ENCODE measurements around the gene SAMD10.
A peak's percentile ranks its signal among the peaks of the same experiment; 100 is the strongest.

The SAMD10 gene

DNA sequence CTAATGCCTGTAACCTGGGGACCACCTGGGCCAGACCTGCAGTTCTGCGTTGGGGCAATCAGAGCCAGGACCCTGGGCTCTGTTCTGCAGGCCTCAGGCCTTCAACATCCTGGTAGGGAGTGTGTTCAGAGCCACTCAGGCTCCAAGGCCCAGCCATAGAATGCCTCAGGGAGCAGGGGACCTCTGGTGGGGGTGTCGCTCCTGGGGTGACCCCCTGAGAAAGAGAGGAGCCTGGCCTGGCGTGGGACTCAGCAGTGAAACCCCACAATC is 35.7 kb downstream of the SAMD10 start:
- H3K27ac ChIP-seq (ENCODE audit: extremely low read depth, low read depth, low read length) = no peak overlapping the region
- no peaks in the 10 kb centered on the region for H3K9me3 ChIP-seq (ENCODE audit: control insufficient read depth, insufficient read depth, low read depth, low read length)
- CTCF ChIA-PET = no interaction called here
- peaks cover 0 to 66% of the 10 kb centered on the region in 2 experiments; a peak in 1 of 3 replicates for H3K36me3 ChIP-seq (ENCODE audit: control insufficient read depth in 2 of 2, insufficient read depth in 1 of 2, low read length in 2 of 2)
- POLR2A ChIA-PET = no interaction called here
- H3K4me1 ChIP-seq (ENCODE audit: control insufficient read depth, insufficient read depth, low read length) = peaks cover 2% of the 10 kb centered on the region; the same call in 1 of the 2 replicates
- 0 out of 2 replicates have a peak, but pooled peaks have one; percentile 15 for TF ChIP-seq GLIS2 (tag by site-specific recombination; IDR thresholded peaks at IDR 0.05)
- no peak for TF ChIP-seq ZNF174 (tag by site-specific recombination; IDR thresholded peaks at IDR 0.05)
- 0 out of 2 replicates have a peak, but pooled peaks have one; percentile 2 for TF ChIP-seq ZNF600 (tag by site-specific recombination; IDR thresholded peaks at IDR 0.05)
- TF ChIP-seq ZNF707 (tag by site-specific recombination; IDR thresholded peaks at IDR 0.05) = no peak
- TF ChIP-seq, protein P1, sequence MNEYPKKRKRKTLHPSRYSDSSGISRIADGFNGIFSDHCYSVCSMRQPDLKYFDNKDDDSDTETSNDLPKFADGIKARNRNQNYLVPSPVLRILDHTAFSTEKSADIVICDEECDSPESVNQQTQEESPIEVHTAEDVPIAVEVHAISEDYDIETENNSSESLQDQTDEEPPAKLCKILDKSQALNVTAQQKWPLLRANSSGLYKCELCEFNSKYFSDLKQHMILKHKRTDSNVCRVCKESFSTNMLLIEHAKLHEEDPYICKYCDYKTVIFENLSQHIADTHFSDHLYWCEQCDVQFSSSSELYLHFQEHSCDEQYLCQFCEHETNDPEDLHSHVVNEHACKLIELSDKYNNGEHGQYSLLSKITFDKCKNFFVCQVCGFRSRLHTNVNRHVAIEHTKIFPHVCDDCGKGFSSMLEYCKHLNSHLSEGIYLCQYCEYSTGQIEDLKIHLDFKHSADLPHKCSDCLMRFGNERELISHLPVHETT (tag by site-specific recombination; IDR thresholded peaks at IDR 0.05) = no peak
- no peak overlapping the region for H3K4me3 ChIP-seq (ENCODE audit: low read depth, low read length)

DNA sequence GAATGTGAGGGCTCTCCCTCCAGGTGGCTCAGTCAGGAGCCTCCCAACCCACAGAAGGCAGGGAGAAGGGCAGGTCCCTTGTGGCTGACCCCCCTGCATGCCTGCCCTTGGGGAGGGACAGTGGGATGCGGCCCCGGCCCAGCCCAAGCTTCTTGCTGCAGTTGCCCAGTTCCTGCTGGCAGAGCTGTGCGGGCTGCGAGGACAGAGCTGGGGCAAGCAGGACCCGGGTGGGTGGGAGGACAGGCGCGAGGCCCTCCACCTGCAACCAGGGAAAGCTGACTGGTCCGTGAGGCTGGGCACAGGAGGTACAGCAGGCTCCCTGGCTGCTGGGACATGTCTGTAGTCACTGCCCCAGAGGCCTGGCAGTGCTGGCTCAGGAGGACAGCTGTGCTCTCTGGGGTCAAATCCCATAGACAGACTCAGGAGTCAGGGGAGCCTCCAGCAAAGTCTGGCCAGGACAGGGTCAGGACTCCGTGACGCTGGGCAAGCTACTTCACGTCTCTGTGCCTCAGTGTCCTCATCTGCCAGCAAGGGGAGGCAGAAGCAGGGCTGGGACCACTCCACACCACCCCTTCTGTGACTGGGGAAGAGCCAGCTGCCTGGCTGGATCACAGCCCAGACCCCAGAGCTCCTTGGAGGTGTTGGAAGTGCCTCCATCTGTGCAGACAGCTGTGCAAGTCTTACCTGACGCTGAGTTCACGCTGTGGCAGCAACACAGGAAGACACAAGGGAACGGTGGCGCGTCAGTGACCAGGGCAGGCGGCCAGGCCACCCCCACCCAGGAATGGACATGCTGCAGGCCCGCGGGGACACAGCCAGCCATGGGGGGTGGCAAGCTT is 36.3 kb downstream of the SAMD10 start:
- Histone ChIP-seq H3K36me3 (ENCODE audit: control insufficient read depth in 2 of 2, insufficient read depth in 1 of 2, low read length in 2 of 2) (peaks cover 0 to 68% of the 10 kb centered on the region in 2 experiments; a peak in 1 of 3 replicates), H3K4me3 (ENCODE audit: low read depth, low read length) (no peak overlapping the region), H3K4me1 (ENCODE audit: control insufficient read depth, insufficient read depth, low read length) (no peaks in the 10 kb centered on the region), H3K9me3 (ENCODE audit: control insufficient read depth, insufficient read depth, low read depth, low read length) (no peaks in the 10 kb centered on the region), H3K27ac (ENCODE audit: extremely low read depth, low read depth, low read length) (0 out of 2 replicates have a peak overlapping the region, but pooled peaks have one; percentile 9)
- POLR2A ChIA-PET = no interaction called here
- CTCF ChIA-PET = interaction anchor here (0.6 kb wide), 1 partner anchor 15 kb away, joined by 4 read pairs; no protein-coding TSS in a partner anchor
- TF ChIP-seq ZNF600 (tag by site-specific recombination; IDR thresholded peaks at IDR 0.05) (0 out of 2 replicates have a peak, but pooled peaks have one; percentile 41), ZNF2 (tag by site-specific recombination; IDR thresholded peaks at IDR 0.05) (no peak)

DNA sequence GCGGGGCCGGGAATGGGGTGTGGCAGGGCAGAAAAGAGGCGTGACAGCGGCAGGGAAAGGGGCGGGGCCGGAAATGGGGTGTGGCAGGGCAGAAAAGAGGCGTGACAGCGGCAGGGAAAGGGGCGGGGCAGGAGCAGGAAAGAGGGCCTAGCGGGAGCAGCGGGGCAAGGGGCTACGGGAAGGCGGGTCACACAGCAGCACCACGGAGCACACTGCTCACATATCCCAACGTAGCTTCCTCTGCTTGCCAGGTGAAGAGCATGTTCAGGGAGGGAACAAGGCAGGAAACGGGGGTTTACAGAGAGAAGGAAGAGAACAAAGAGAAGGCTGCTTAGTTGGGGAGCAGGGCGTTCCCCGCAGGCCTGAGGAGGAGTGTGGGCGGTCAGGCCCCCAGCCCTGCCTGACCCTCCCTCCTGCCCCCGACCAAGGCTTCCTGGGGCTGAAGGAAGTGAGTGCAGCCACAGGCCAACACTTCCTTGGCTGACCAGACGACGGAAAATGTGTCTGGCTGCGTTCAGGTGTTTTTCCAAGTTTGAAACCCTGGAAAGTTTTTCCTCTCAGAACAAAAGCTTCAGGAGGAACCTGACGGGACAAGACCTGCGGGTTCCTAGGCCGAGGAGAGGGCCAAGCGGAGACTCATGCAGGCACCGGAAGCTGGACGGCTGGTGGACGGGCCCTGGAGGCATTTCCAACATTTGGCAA is 37.0 kb downstream of the SAMD10 start:
- CTCF ChIA-PET = interaction anchor here (0.6 kb wide), 1 partner anchor 14 kb away, joined by 4 read pairs; no protein-coding TSS in a partner anchor
- POLR2A ChIA-PET = no interaction called here
- Histone ChIP-seq H3K4me3 (ENCODE audit: low read depth, low read length) (no peak overlapping the region), H3K9me3 (ENCODE audit: control insufficient read depth, insufficient read depth, low read depth, low read length) (no peaks in the 10 kb centered on the region), H3K4me1 (ENCODE audit: control insufficient read depth, insufficient read depth, low read length) (no peaks in the 10 kb centered on the region), H3K27ac (ENCODE audit: extremely low read depth, low read depth, low read length) (0 out of 2 replicates have a peak overlapping the region, but pooled peaks have one; percentile 9), H3K36me3 (ENCODE audit: control insufficient read depth in 2 of 2, insufficient read depth in 1 of 2, low read length in 2 of 2) (peaks cover 0 to 72% of the 10 kb centered on the region in 2 experiments; a peak in 2 of 3 replicates)
- TF ChIP-seq ZBTB8A (tag by site-specific recombination; IDR thresholded peaks at IDR 0.05) (no peak), KLF8 (tag by site-specific recombination; IDR thresholded peaks at IDR 0.05) (peak; percentile 81), KLF1 (tag by site-specific recombination; IDR thresholded peaks at IDR 0.05) (peak; percentile 61), TCF7L2 (IDR thresholded peaks at IDR 0.05; ENCODE audit: borderline replicate concordance, low read depth, low read length) (no peak), ZNF23 (tag by site-specific recombination; IDR thresholded peaks at IDR 0.05; ENCODE audit: borderline replicate concordance) (no peak), ZNF623 (tag by site-specific recombination; IDR thresholded peaks at IDR 0.05) (no peak), SP2 (tag by site-specific recombination; IDR thresholded peaks at IDR 0.05) (peak; percentile 52), KLF16 (tag by site-specific recombination; IDR thresholded peaks at IDR 0.05) (peak; percentile 82), ZNF677 (tag by site-specific recombination; IDR thresholded peaks at IDR 0.05) (no peak), HOXD13 (CRISPR knock-in tag; IDR thresholded peaks at IDR 0.05; ENCODE audit: borderline replicate concordance) (no peak), ZNF174 (tag by site-specific recombination; IDR thresholded peaks at IDR 0.05) (no peak), ZNF544 (tag by site-specific recombination; IDR thresholded peaks at IDR 0.05) (no peak), ZNF248 (tag by site-specific recombination; IDR thresholded peaks at IDR 0.05) (no peak), SP3 (tag by site-specific recombination; IDR thresholded peaks at IDR 0.05) (no peak), ZNF837 (tag by site-specific recombination; IDR thresholded peaks at IDR 0.05) (no peak)
- TF ChIP-seq, protein P2, sequence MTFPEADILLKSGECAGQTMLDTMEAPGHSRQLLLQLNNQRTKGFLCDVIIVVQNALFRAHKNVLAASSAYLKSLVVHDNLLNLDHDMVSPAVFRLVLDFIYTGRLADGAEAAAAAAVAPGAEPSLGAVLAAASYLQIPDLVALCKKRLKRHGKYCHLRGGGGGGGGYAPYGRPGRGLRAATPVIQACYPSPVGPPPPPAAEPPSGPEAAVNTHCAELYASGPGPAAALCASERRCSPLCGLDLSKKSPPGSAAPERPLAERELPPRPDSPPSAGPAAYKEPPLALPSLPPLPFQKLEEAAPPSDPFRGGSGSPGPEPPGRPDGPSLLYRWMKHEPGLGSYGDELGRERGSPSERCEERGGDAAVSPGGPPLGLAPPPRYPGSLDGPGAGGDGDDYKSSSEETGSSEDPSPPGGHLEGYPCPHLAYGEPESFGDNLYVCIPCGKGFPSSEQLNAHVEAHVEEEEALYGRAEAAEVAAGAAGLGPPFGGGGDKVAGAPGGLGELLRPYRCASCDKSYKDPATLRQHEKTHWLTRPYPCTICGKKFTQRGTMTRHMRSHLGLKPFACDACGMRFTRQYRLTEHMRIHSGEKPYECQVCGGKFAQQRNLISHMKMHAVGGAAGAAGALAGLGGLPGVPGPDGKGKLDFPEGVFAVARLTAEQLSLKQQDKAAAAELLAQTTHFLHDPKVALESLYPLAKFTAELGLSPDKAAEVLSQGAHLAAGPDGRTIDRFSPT (tag by site-specific recombination; IDR thresholded peaks at IDR 0.05) = no peak
- TF ChIP-seq, protein P3, sequence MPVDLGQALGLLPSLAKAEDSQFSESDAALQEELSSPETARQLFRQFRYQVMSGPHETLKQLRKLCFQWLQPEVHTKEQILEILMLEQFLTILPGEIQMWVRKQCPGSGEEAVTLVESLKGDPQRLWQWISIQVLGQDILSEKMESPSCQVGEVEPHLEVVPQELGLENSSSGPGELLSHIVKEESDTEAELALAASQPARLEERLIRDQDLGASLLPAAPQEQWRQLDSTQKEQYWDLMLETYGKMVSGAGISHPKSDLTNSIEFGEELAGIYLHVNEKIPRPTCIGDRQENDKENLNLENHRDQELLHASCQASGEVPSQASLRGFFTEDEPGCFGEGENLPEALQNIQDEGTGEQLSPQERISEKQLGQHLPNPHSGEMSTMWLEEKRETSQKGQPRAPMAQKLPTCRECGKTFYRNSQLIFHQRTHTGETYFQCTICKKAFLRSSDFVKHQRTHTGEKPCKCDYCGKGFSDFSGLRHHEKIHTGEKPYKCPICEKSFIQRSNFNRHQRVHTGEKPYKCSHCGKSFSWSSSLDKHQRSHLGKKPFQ (tag by site-specific recombination; IDR thresholded peaks at IDR 0.05) = no peak
- TF ChIP-seq, protein P4, sequence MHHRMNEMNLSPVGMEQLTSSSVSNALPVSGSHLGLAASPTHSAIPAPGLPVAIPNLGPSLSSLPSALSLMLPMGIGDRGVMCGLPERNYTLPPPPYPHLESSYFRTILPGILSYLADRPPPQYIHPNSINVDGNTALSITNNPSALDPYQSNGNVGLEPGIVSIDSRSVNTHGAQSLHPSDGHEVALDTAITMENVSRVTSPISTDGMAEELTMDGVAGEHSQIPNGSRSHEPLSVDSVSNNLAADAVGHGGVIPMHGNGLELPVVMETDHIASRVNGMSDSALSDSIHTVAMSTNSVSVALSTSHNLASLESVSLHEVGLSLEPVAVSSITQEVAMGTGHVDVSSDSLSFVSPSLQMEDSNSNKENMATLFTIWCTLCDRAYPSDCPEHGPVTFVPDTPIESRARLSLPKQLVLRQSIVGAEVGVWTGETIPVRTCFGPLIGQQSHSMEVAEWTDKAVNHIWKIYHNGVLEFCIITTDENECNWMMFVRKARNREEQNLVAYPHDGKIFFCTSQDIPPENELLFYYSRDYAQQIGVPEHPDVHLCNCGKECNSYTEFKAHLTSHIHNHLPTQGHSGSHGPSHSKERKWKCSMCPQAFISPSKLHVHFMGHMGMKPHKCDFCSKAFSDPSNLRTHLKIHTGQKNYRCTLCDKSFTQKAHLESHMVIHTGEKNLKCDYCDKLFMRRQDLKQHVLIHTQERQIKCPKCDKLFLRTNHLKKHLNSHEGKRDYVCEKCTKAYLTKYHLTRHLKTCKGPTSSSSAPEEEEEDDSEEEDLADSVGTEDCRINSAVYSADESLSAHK (tag by site-specific recombination; IDR thresholded peaks at IDR 0.05) = no peak
